HG02970 (cell line): ENCODE data around the gene NPTXR.

Experiments used
- ATAC-seq: cut with Tn5 transposase; IDR thresholded peaks from one replicate; pipeline ENCODE4 v1.9.1; 2021; ENCODE audit warnings: mild to moderate bottlenecking, moderate library complexity, moderate number of reproducible peaks; ENCODE audit not compliant: unreplicated experiment, low FRiP score

The NPTXR gene

GRCh38 chr22:38776086-38776485, 67.7 kb downstream of the NPTXR start:
- no peak for ATAC-seq

GRCh38 chr22:38775656-38776055, 68.2 kb downstream of the NPTXR start:
- ATAC-seq, result no peak

- no peak for ATAC-seq
Measured at GRCh38 chr22:38774496-38775166, 69.2 kb downstream of the NPTXR start.

GRCh38 chr22:38773363-38773946, 70.4 kb downstream of the NPTXR start:
- no peak for ATAC-seq

GRCh38 chr22:38772623-38772873, 71.3 kb downstream of the NPTXR start:
- no peak for ATAC-seq

- ATAC-seq, result no peak
Measured at GRCh38 chr22:38770257-38770949, 73.4 kb downstream of the NPTXR start.
